Activated CD8-positive, alpha-beta memory T cell treated with anti-CD3 and anti-CD28 coated beads for 4 hours (primary cell): ENCODE data around the gene INPP5E.

Experiments used
- DNase-seq, 2 donors: peaks; one replicate each; pipeline ENCODE4 v3.0.0-alpha.2; 2020; ENCODE audit warnings: low read depth in 2 of 2

Gene INPP5E

GRCh38 chr9:136474021-136474640, 34.5 kb upstream of the INPP5E start:
- no peak for DNase-seq

- DNase-seq = no peak
Observed at GRCh38 chr9:136473354-136473721, 33.7 kb upstream of the INPP5E start.

- no peak for DNase-seq
Observed at GRCh38 chr9:136472640-136473353, 33.2 kb upstream of the INPP5E start.

GRCh38 chr9:136471802-136472487, 32.3 kb upstream of the INPP5E start:
- no peak for DNase-seq

- no peak for DNase-seq
Observed at GRCh38 chr9:136470792-136471469, 31.3 kb upstream of the INPP5E start.

- DNase-seq = no peak
Observed at GRCh38 chr9:136470356-136470755, 30.7 kb upstream of the INPP5E start.

GRCh38 chr9:136467766-136468165, 28.1 kb upstream of the INPP5E start:
- no peak for DNase-seq

- DNase-seq = no peak
Observed at GRCh38 chr9:136466155-136466541, 26.5 kb upstream of the INPP5E start.

GRCh38 chr9:136465500-136466154, 26.0 kb upstream of the INPP5E start:
- DNase-seq = no peak

- DNase-seq = no peak
Observed at GRCh38 chr9:136464241-136464640, 24.6 kb upstream of the INPP5E start.

- no peak for DNase-seq
Observed at GRCh38 chr9:136463578-136463977, 23.9 kb upstream of the INPP5E start.

- DNase-seq = no peak
Observed at GRCh38 chr9:136462664-136463063, 23.0 kb upstream of the INPP5E start.

- no peak for DNase-seq
Observed at GRCh38 chr9:136460772-136461325, 21.2 kb upstream of the INPP5E start.

GRCh38 chr9:136459425-136459824, 19.8 kb upstream of the INPP5E start:
- no peak for DNase-seq

GRCh38 chr9:136457326-136457725, 17.7 kb upstream of the INPP5E start:
- no peak for DNase-seq

- DNase-seq = no peak
Observed at GRCh38 chr9:136456258-136456657, 16.6 kb upstream of the INPP5E start.

- no peak for DNase-seq
Observed at GRCh38 chr9:136455043-136456002, 15.7 kb upstream of the INPP5E start.

GRCh38 chr9:136454026-136454796, 14.6 kb upstream of the INPP5E start:
- no peak for DNase-seq

- no peak for DNase-seq
Observed at GRCh38 chr9:136453326-136453725, 13.7 kb upstream of the INPP5E start.
